ENCODE results near the gene MBD6. TPM values are rescaled to one million over a fixed set of nuclear protein-coding genes. Genes with fewer than 3 reads are reported as not detected.
A peak's percentile ranks its signal among the peaks of the same experiment; 100 is the strongest.

MBD6 gene
- total RNA-seq, 2 experiments from 2014 or later = 23.9 to 110 TPM

GRCh38 chr12:57479043-57479375 lies 43.6 kb upstream of the MBD6 start:
- TF ChIP-seq EZH2phosphoT487 (IDR thresholded peaks at IDR 0.05; ENCODE audit: borderline replicate concordance, low read depth, low read length) (no peak), CTCF (conservative IDR thresholded peaks at IDR 0.05; ENCODE audit: low read length) (0 out of 2 replicates have a peak, but pooled peaks have one; percentile 24)
- H3K9me2 ChIP-seq (ENCODE audit: insufficient read depth, low read length) = no peaks in the 10 kb centered on the region
- H4K20me1 ChIP-seq (ENCODE audit: insufficient read depth, low read length) = no peaks in the 10 kb centered on the region
- POLR2A ChIA-PET = interaction anchor here (0.7 to 1.7 kb wide), 3 partner anchors 14 to 24 kb away, joined by 4 to 10 read pairs (median 4); partner anchors contain the start of genes GLI1 and INHBE
- CTCF ChIA-PET (ENCODE audit: unreplicated experiment) = interaction anchor here (0.6 to 1.7 kb wide), 2 partner anchors 20 to 400 kb away, joined by 3 to 6 read pairs; no protein-coding TSS in a partner anchor
- no TSS peak for BruUV-seq (replicated peaks)
- no peak overlapping the region; the same call in 1 of the 2 replicates for H2AFZ ChIP-seq (ENCODE audit: low read length)
- DNase-seq (ENCODE audit: low spot score) = peak; percentile 49
- intact Hi-C loops (cut with micrococcal nuclease; ENCODE audit: unreplicated experiment) = loop anchor here (1.0 to 5.0 kb wide), 2 partner anchors 20 to 263 kb away; partner anchors contain the start of gene GLI1
- H3K4me1 ChIP-seq (ENCODE audit: insufficient read depth, low read length, poor library complexity, severe bottlenecking) = peaks cover 68% of the 10 kb centered on the region
- H3K9me3 ChIP-seq (ENCODE audit: low read length) = no peaks in the 10 kb centered on the region
- peaks cover 16% of the 10 kb centered on the region; the same call in 1 of the 2 replicates for H3K36me3 ChIP-seq (ENCODE audit: insufficient read depth, low read length)
- H3K4me2 ChIP-seq (ENCODE audit: low read length) = peak overlapping the region; percentile 97
- peak overlapping the region; percentile 76 for H3K4me3 ChIP-seq (ENCODE audit: low read depth, low read length, poor library complexity, severe bottlenecking)
- H3K27ac ChIP-seq (ENCODE audit: low read depth, low read length, poor library complexity, severe bottlenecking) = peak overlapping the region; percentile 91
- peaks cover 12% of the 10 kb centered on the region; the same call in 1 of the 2 replicates for H3K79me2 ChIP-seq (ENCODE audit: insufficient read depth, low read depth, low read length)

GRCh38 chr12:57479376-57480115 lies 43.1 kb upstream of the MBD6 start, which contains the start of gene ARHGAP9:
Gene ARHGAP9, minus strand, starts transcription at chr12:57479866. Its CDS starts 460 bp downstream, at chr12:57479406.
- H3K79me2 ChIP-seq (ENCODE audit: insufficient read depth, low read depth, low read length) = peaks cover 12% of the 10 kb centered on the region; the same call in 1 of the 2 replicates
- H3K9me2 ChIP-seq (ENCODE audit: insufficient read depth, low read length) = no peaks in the 10 kb centered on the region
- peak; percentile 79 for DNase-seq (ENCODE audit: low spot score)
- no peaks in the 10 kb centered on the region for H3K9me3 ChIP-seq (ENCODE audit: low read length)
- H4K20me1 ChIP-seq (ENCODE audit: insufficient read depth, low read length) = no peaks in the 10 kb centered on the region
- H3K4me2 ChIP-seq (ENCODE audit: low read length) = peak within 1 kb of the TSS; percentile 97
- CTCF ChIA-PET (ENCODE audit: unreplicated experiment) = interaction anchor here (1.7 kb wide), 1 partner anchor 21 kb away, joined by 6 read pairs; no protein-coding TSS in a partner anchor
- H3K36me3 ChIP-seq (ENCODE audit: insufficient read depth, low read length) = peaks cover 11% of the 10 kb centered on the region; the same call in 1 of the 2 replicates
- H3K27ac ChIP-seq (ENCODE audit: low read depth, low read length, poor library complexity, severe bottlenecking) = peak within 1 kb of the TSS; percentile 91
- H3K4me1 ChIP-seq (ENCODE audit: insufficient read depth, low read length, poor library complexity, severe bottlenecking) = peaks cover 68% of the 10 kb centered on the region
- peak within 1 kb of the TSS; percentile 76 for H3K4me3 ChIP-seq (ENCODE audit: low read depth, low read length, poor library complexity, severe bottlenecking)
- peak within 1 kb of the TSS; percentile 10; the same call in 1 of the 2 replicates for H2AFZ ChIP-seq (ENCODE audit: low read length)
- POLR2A ChIA-PET = interaction anchor here (0.8 to 1.7 kb wide), 7 partner anchors 8 to 41 kb away, joined by 3 to 10 read pairs (median 4); partner anchors contain the start of genes DDIT3, GLI1 and INHBE
- intact Hi-C loops (cut with micrococcal nuclease; ENCODE audit: unreplicated experiment) = loop anchor here (1.0 to 5.0 kb wide), 2 partner anchors 20 to 263 kb away; partner anchors contain the start of gene GLI1
- TF ChIP-seq CTCF (conservative IDR thresholded peaks at IDR 0.05; ENCODE audit: low read length) (no peak), EZH2phosphoT487 (IDR thresholded peaks at IDR 0.05; ENCODE audit: borderline replicate concordance, low read depth, low read length) (no peak)
- BruUV-seq (replicated peaks) = TSS peak; percentile 73

Data from OCI-LY7 (cell line).